Heart left ventricle (tissue), 16 donors: ENCODE measurements around the gene SPAG9. TPM values are rescaled to one million over a fixed set of nuclear protein-coding genes. Genes with fewer than 3 reads are reported as not detected.

ENCODE experiments used
- ATAC-seq, 4 donors: fragments of 200-7000 bp; cut with Tn5 transposase; one replicate each; pipeline ENCODE4 v1.9.1; 2020 to 2022; ENCODE audit warnings: moderate library complexity in 4 of 4, mild to moderate bottlenecking in 3 of 4, moderate number of reproducible peaks in 1 of 4
- DNase-seq, 5 donors: peaks; one replicate each; pipeline ENCODE4 v3.0.0-alpha.2; 2020
- H3K27ac ChIP-seq, 12 donors: fragments of 200-600 bp; sonication (generic) in 4 of 12; one replicate each; pipeline versions ENCODE4 v1.5.0 to v1.8.0; 2016 to 2022; ENCODE audit warnings: mild to moderate bottlenecking in 2 of 12
- H3K27me3 ChIP-seq, 9 donors: fragments of 200-600 bp; sonication (generic) in 2 of 9; one replicate each; pipeline versions ENCODE4 v1.5.1 to v1.8.0; 2016 to 2022; ENCODE audit warnings: mild to moderate bottlenecking in 3 of 9
- H3K36me3 ChIP-seq, 9 donors: fragments of 200-600 bp; sonication (generic) in 2 of 9; one replicate each; pipeline versions ENCODE4 v1.5.0 to v1.8.0; 2018 to 2022; ENCODE audit warnings: mild to moderate bottlenecking in 2 of 9
- H3K4me1 ChIP-seq, 12 donors: fragments of 200-600 bp; sonication (generic) in 4 of 12; one replicate each; pipeline versions ENCODE4 v1.5.0 to v1.8.0; 2016 to 2022; ENCODE audit warnings: mild to moderate bottlenecking in 3 of 12
- H3K4me3 ChIP-seq, 12 donors: fragments of 200-600 bp; sonication (generic) in 4 of 12; one replicate each; pipeline versions ENCODE4 v1.5.0 to v1.8.0; 2017 to 2022; ENCODE audit warnings: mild to moderate bottlenecking in 9 of 12, moderate library complexity in 4 of 12
- H3K9me3 ChIP-seq, 12 donors: fragments of 200-600 bp; sonication (generic) in 4 of 12; one replicate each; pipeline versions ENCODE4 v1.5.0 to v1.8.0; 2016 to 2022; ENCODE audit warnings: mild to moderate bottlenecking in 1 of 12
- CTCF ChIP-seq, 12 donors: fragments of 200-600 bp; sonication (generic) in 4 of 12; IDR thresholded peaks; one replicate each; pipeline versions ENCODE4 v1.5.0 to v1.8.0; 2018 to 2022; ENCODE audit warnings: antibody characterized with exemption in 12 of 12, mild to moderate bottlenecking in 5 of 12
- POLR2A ChIP-seq, 2 donors: fragments of 450-650 bp; IDR thresholded peaks; one replicate each; pipeline ENCODE4 v1.6.1; 2017; ENCODE audit warnings: antibody characterized with exemption in 2 of 2, mild to moderate bottlenecking in 2 of 2, moderate library complexity in 2 of 2
- WGBS, 4 donors: extraction: QIAGEN DNeasy Blood & Tissue Kit in 2 of 4; methylation state at CpG; one replicate each; pipeline versions ENCODE4 v1.1.5 to v1.1.7; 2013 to 2018; 5-methylcytosine and 5-hydroxymethylcytosine counted together
- intact Hi-C, 10 donors: fragments of 100-400 bp; cut with DNase I; formaldehyde crosslinking; loops; one replicate each; pipeline versions ENCODE4 v1.11.1 to v1.14.2; 2022
- polyA plus RNA-seq, 2 donors: library from polyadenylated mRNA; stranded (reverse); fragments of 200-250 nt; gene quantifications; one replicate each; pipeline ENCODE4 v1.2.3, GENCODE V29; 2013
- total RNA-seq, 9 donors: library from RNA; depleted of rRNA in 2 of 9; stranded (reverse); fragments of >200 nt in 2 of 9; fragmentation: NEBNext Ultra II Directional in 3 of 9; extraction: Animal tissue kit (Norgen Biotek cat#: 25700) in 3 of 9; gene quantifications; one replicate each; pipeline versions ENCODE4 v1.1.0 to v1.2.4, GENCODE V29; 2016 to 2023
- donor health status: ischemic (EF 13 %, LVEDD 7.1; RV severe dilation, severe dysfunction).
- donor health status: healthy with polysubstance abuse.
- donor health status: DM: no; HTN: yes; CAD: no.
- donor health status: DM: no; HTN: no; CAD: no.
- donor health status: ischemic (EF 25% LVEDD 6.9; RV normal size, moderate dysfunction).
- donor health status: ischemic (EF 25% LVEDD 5.7; RV mildly dilated, moderate dysfunction).
- donor health status: healthy.
- donor health status: DM: yes; HTN: yes; CAD: no.
- donor health status: ischemic (EF 35%, LVEDD 5.7; RV mildly dilated, moderate dysfunction).
- donor health status: nonischemic (EF 11% LVEDD 7.7; RV severe dilation, severe dysfunction).
- donor health status: DM: yes; HTN: yes; CAD: no.
- donor health status: PGD.
- donor health status: ischemic (EF 29% LVEDD 5.4; RV normal size, mild dysfunction).
- donor health status: nonischemic (EF 23%, LVEDD 6.1; RV moderate dilation, normal function).

The SPAG9 gene
- total and polyA plus RNA-seq, 11 donors, result 15.9 to 65.4 (median 52.9) TPM

GRCh38 chr17:50934672-50935220 lies 185.9 kb downstream of the SPAG9 start:
- Histone ChIP-seq H3K36me3 (no peaks in the 10 kb centered on the region), H3K27me3 (no peaks in the 10 kb centered on the region), H3K27ac (peak overlapping the region in 10 of 12 donors; percentile 23 to 75 (median 66)), H3K9me3 (no peaks in the 10 kb centered on the region), H3K4me3 (no peak overlapping the region), H3K4me1 (peaks cover 0 to 48% (median 23%) of the 10 kb centered on the region in 12 donors)
- intact Hi-C loops, result loop anchor here in 6 of 10 donors (5.0 kb wide), 1 partner anchor 67 kb away; the partner anchor contains the start of gene TOB1 (in 6 of the 6)
- DNase-seq (no peak), ATAC-seq (no peak)
- WGBS, 4 donors, result 85 to 90% (median 88%) methylated on average over 14 to 15 of the region's 15 CpGs
- TF ChIP-seq POLR2A (IDR thresholded peaks at IDR 0.05) (no peak), CTCF (IDR thresholded peaks at IDR 0.05) (no peak)

- H3K4me3 ChIP-seq, result no peak overlapping the region
- no peak for TF ChIP-seq CTCF (IDR thresholded peaks at IDR 0.05)
- TF ChIP-seq POLR2A (IDR thresholded peaks at IDR 0.05), result no peak
- intact Hi-C loops, result loop anchor here in 6 of 10 donors (5.0 kb wide), 1 partner anchor 67 kb away; the partner anchor contains the start of gene TOB1 (in 6 of the 6)
- DNase-seq, result no peak
- H3K27ac ChIP-seq, result peak overlapping the region in 3 of 12 donors; percentile 5 to 71 (median 63)
- no peaks in the 10 kb centered on the region for H3K36me3 ChIP-seq
- H3K27me3 ChIP-seq, result no peaks in the 10 kb centered on the region
- H3K4me1 ChIP-seq, result peaks cover 0 to 47% (median 23%) of the 10 kb centered on the region in 12 donors
- no peak for ATAC-seq
- WGBS, 4 donors, result 85 to 95% (median 87%) methylated on average over 4 of the region's 4 CpGs
- no peaks in the 10 kb centered on the region for H3K9me3 ChIP-seq
Measured at GRCh38 chr17:50934161-50934560, 186.5 kb downstream of the SPAG9 start.

- intact Hi-C loops, result loop anchor here in 9 of 10 donors (1.0 to 5.0 kb wide), 5 partner anchors 13 to 66 kb away; partner anchors contain the start of gene TOB1 (in 7 of the 9)
- peak; percentile 92 to 95 (median 94) for ATAC-seq
- no peaks in the 10 kb centered on the region for H3K36me3 ChIP-seq
- peak overlapping the region; percentile 18 to 63 (median 54) for H3K4me3 ChIP-seq
- peaks cover 0 to 46% (median 23%) of the 10 kb centered on the region in 12 donors for H3K4me1 ChIP-seq
- no peaks in the 10 kb centered on the region for H3K9me3 ChIP-seq
- DNase-seq, result peak; percentile 89 to 96 (median 92)
- peak overlapping the region; percentile 93 to 100 (median 98) for H3K27ac ChIP-seq
- WGBS, 4 donors, result 0 to 1% (median 0%) methylated on average over 30 to 62 of the region's 62 CpGs
- H3K27me3 ChIP-seq, result no peaks in the 10 kb centered on the region
- no peak for TF ChIP-seq CTCF (IDR thresholded peaks at IDR 0.05)
- peak in 1 of 2 donors; percentile 20 for TF ChIP-seq POLR2A (IDR thresholded peaks at IDR 0.05)
Measured at GRCh38 chr17:50931144-50931908, 189.3 kb downstream of the SPAG9 start.

- Histone ChIP-seq H3K4me3 (no peak overlapping the region), H3K27ac (peak overlapping the region in 1 of 12 donors; percentile 98), H3K27me3 (no peaks in the 10 kb centered on the region), H3K4me1 (peaks cover 0 to 38% (median 22%) of the 10 kb centered on the region in 12 donors), H3K36me3 (no peaks in the 10 kb centered on the region), H3K9me3 (no peaks in the 10 kb centered on the region)
- ATAC-seq, result no peak
- intact Hi-C loops, result no loop called here
- 80 to 88% (median 85%) methylated on average over 4 of the region's 4 CpGs for WGBS, 4 donors
- TF ChIP-seq CTCF (IDR thresholded peaks at IDR 0.05) (no peak), POLR2A (IDR thresholded peaks at IDR 0.05) (no peak)
- DNase-seq, result no peak
Measured at GRCh38 chr17:50928646-50929045, 192.0 kb downstream of the SPAG9 start.
